ENCODE data around the gene MINK1. TPM values are rescaled to one million over a fixed set of nuclear protein-coding genes. Genes with fewer than 3 reads are reported as not detected.

Gene MINK1
- total and polyA plus RNA-seq, 2 of the 13 experiments (the other 11 are each of a cell fraction or from before 2014, with no cell fraction given) = 17.2 to 63.9 TPM

DNA sequence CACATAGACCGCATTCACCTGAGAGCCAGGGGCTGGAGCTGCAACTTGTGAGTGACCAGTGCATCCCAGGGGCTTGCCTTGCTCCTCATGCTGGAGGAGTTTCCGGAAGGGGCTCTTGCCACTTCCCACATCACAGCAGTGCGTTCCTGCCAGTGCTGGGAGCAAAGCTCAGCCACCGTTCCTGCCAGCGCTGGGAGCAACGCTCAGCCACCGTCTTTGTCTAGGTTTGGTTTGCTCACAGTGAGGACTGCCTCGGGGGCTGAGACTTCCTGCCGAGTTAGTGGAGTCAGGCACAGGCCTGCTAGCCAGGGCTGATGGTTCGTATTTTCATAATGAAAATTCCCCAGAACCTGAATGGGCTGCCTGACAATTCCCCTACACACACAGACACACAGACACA lies 75.2 kb downstream of the MINK1 start (continued):
- TF ChIP-seq NFKB2 (CRISPR knock-in tag; IDR thresholded peaks at IDR 0.05; ENCODE audit: borderline replicate concordance) = peak; percentile 72; the same call in 1 of the 2 replicates
- TF ChIP-seq KLF11 (CRISPR knock-in tag; IDR thresholded peaks at IDR 0.05) = no peak
- TF ChIP-seq, protein P1, sequence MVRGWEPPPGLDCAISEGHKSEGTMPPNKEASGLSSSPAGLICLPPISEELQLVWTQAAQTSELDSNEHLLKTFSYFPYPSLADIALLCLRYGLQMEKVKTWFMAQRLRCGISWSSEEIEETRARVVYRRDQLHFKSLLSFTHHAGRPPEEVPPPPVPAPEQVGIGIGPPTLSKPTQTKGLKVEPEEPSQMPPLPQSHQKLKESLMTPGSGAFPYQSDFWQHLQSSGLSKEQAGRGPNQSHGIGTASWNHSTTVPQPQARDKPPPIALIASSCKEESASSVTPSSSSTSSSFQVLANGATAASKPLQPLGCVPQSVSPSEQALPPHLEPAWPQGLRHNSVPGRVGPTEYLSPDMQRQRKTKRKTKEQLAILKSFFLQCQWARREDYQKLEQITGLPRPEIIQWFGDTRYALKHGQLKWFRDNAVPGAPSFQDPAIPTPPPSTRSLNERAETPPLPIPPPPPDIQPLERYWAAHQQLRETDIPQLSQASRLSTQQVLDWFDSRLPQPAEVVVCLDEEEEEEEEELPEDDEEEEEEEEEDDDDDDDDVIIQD (CRISPR knock-in tag; IDR thresholded peaks at IDR 0.05; ENCODE audit: low read depth) = peak; percentile 72; the same call in 1 of the 2 replicates
- peak; percentile 83 for TF ChIP-seq SALL1 (CRISPR knock-in tag; IDR thresholded peaks at IDR 0.05)
- TF ChIP-seq KDM6A (CRISPR knock-in tag; IDR thresholded peaks at IDR 0.05; ENCODE audit: low read depth) = 0 out of 2 replicates have a peak, but pooled peaks have one; percentile 19
- TF ChIP-seq, protein P2, sequence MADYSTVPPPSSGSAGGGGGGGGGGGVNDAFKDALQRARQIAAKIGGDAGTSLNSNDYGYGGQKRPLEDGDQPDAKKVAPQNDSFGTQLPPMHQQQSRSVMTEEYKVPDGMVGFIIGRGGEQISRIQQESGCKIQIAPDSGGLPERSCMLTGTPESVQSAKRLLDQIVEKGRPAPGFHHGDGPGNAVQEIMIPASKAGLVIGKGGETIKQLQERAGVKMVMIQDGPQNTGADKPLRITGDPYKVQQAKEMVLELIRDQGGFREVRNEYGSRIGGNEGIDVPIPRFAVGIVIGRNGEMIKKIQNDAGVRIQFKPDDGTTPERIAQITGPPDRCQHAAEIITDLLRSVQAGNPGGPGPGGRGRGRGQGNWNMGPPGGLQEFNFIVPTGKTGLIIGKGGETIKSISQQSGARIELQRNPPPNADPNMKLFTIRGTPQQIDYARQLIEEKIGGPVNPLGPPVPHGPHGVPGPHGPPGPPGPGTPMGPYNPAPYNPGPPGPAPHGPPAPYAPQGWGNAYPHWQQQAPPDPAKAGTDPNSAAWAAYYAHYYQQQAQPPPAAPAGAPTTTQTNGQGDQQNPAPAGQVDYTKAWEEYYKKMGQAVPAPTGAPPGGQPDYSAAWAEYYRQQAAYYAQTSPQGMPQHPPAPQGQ (CRISPR knock-in tag; IDR thresholded peaks at IDR 0.05; ENCODE audit: borderline replicate concordance) = no peak; the same call in 1 of the 2 replicates
- no peak for TF ChIP-seq RFX5 (IDR thresholded peaks at IDR 0.05; ENCODE audit: low read depth, low read length)
- TF ChIP-seq GPN1 (CRISPR knock-in tag; IDR thresholded peaks at IDR 0.05; ENCODE audit: borderline replicate concordance) = no peak
- TF ChIP-seq ZFP37 (CRISPR knock-in tag; IDR thresholded peaks at IDR 0.05; ENCODE audit: borderline replicate concordance) = peak; percentile 54; the same call in 1 of the 2 replicates
- TF ChIP-seq, protein P3, sequence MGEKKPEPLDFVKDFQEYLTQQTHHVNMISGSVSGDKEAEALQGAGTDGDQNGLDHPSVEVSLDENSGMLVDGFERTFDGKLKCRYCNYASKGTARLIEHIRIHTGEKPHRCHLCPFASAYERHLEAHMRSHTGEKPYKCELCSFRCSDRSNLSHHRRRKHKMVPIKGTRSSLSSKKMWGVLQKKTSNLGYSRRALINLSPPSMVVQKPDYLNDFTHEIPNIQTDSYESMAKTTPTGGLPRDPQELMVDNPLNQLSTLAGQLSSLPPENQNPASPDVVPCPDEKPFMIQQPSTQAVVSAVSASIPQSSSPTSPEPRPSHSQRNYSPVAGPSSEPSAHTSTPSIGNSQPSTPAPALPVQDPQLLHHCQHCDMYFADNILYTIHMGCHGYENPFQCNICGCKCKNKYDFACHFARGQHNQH (CRISPR knock-in tag; IDR thresholded peaks at IDR 0.05) = peak; percentile 58; the same call in 1 of the 2 replicates
- peak; percentile 64; the same call in 1 of the 2 replicates for TF ChIP-seq MTA1 (CRISPR knock-in tag; IDR thresholded peaks at IDR 0.05; ENCODE audit: borderline replicate concordance)
- no peak for TF ChIP-seq ZNF564 (CRISPR knock-in tag; IDR thresholded peaks at IDR 0.05)
- no peak for TF ChIP-seq ZNF232 (CRISPR knock-in tag; IDR thresholded peaks at IDR 0.05; ENCODE audit: borderline replicate concordance)
- peak; percentile 38; the same call in 1 of the 2 replicates for TF ChIP-seq ERF (CRISPR knock-in tag; IDR thresholded peaks at IDR 0.05)
- peak; percentile 41; the same call in 1 of the 2 replicates for TF ChIP-seq PHF8 (CRISPR knock-in tag; IDR thresholded peaks at IDR 0.05)
- TF ChIP-seq NCOA1 (CRISPR knock-in tag; IDR thresholded peaks at IDR 0.05) = peak; percentile 43; the same call in 1 of the 2 replicates
- TF ChIP-seq BORCS8-MEF2B (CRISPR knock-in tag; IDR thresholded peaks at IDR 0.05) = 0 out of 2 replicates have a peak, but pooled peaks have one; percentile 19
- peak; percentile 88 for TF ChIP-seq SAP130 (CRISPR knock-in tag; IDR thresholded peaks at IDR 0.05; ENCODE audit: low read depth)
- 0 out of 2 replicates have a peak, but pooled peaks have one; percentile 57 for TF ChIP-seq ARNT2 (CRISPR knock-in tag; IDR thresholded peaks at IDR 0.05; ENCODE audit: low read depth)
- peak; percentile 66; the same call in 1 of the 2 replicates for TF ChIP-seq MYC (CRISPR knock-in tag; IDR thresholded peaks at IDR 0.05; ENCODE audit: borderline replicate concordance)
- 0 out of 2 replicates have a peak, but pooled peaks have one; percentile 3 for TF ChIP-seq ZNF501 (CRISPR knock-in tag; IDR thresholded peaks at IDR 0.05)
- TF ChIP-seq, protein P4, sequence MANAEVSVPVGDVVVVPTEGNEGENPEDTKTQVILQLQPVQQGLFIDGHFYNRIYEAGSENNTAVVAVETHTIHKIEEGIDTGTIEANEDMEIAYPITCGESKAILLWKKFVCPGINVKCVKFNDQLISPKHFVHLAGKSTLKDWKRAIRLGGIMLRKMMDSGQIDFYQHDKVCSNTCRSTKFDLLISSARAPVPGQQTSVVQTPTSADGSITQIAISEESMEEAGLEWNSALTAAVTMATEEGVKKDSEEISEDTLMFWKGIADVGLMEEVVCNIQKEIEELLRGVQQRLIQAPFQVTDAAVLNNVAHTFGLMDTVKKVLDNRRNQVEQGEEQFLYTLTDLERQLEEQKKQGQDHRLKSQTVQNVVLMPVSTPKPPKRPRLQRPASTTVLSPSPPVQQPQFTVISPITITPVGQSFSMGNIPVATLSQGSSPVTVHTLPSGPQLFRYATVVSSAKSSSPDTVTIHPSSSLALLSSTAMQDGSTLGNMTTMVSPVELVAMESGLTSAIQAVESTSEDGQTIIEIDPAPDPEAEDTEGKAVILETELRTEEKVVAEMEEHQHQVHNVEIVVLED (CRISPR knock-in tag; IDR thresholded peaks at IDR 0.05; ENCODE audit: borderline replicate concordance) = peak; percentile 37; the same call in 1 of the 2 replicates
- TF ChIP-seq, protein P5, sequence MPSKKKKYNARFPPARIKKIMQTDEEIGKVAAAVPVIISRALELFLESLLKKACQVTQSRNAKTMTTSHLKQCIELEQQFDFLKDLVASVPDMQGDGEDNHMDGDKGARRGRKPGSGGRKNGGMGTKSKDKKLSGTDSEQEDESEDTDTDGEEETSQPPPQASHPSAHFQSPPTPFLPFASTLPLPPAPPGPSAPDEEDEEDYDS (CRISPR knock-in tag; IDR thresholded peaks at IDR 0.05) = peak; percentile 56; the same call in 1 of the 2 replicates
- no peak for TF ChIP-seq TBL1XR1 (IDR thresholded peaks at IDR 0.05; ENCODE audit: borderline replicate concordance, low read length, partially characterized antibody)
- no peak for TF ChIP-seq ZNF317 (CRISPR knock-in tag; IDR thresholded peaks at IDR 0.05)
